K562 (cell line): ENCODE results near the gene KCNK7. TPM values are rescaled to one million over a fixed set of nuclear protein-coding genes. Genes with fewer than 3 reads are reported as not detected.
A peak's percentile ranks its signal among the peaks of the same experiment; 100 is the strongest.

Experiments
- CEBPG ChIP-seq, 3 experiments: fragments of 200-800 bp in 1 of 3; sonication (Bioruptor generic) in 1 of 3; sonication (generic) in 1 of 3; formaldehyde crosslinking in 1 of 3; IDR thresholded peaks in 2 of 3; conservative IDR thresholded peaks in 1 of 3; 2 replicates each; pipeline versions ENCODE4 v1.6.1 to v1.8.0; 2016 to 2022; ENCODE audit warnings: missing compliant biosample characterization in 2 of 3, missing genetic modification characterization in 2 of 3, mild to moderate bottlenecking in 1 of 3, missing genetic modification reagents in 1 of 3
- DLX4 ChIP-seq: fragments of 250-450 bp; sonication (Bioruptor Pico); IDR thresholded peaks from 2 replicates; pipeline ENCODE4 v1.6.1; 2021; ENCODE audit warnings: mild to moderate bottlenecking
- HDAC2 ChIP-seq: fragments of 450-650 bp; IDR thresholded peaks from 2 replicates; pipeline ENCODE4 v1.6.1; 2016; ENCODE audit warnings: mild to moderate bottlenecking
- JUNB ChIP-seq: fragments of 450-650 bp; formaldehyde crosslinking; conservative IDR thresholded peaks from 2 replicates; pipeline ENCODE4 v1.4.0; 2020; ENCODE audit warnings: mild to moderate bottlenecking
- MGA ChIP-seq: fragments of 450-650 bp; IDR thresholded peaks from 2 replicates; pipeline ENCODE4 v1.6.1; 2016; ENCODE audit warnings: mild to moderate bottlenecking, moderate library complexity
- SIN3A ChIP-seq, 2 experiments: fragments of 150-350 bp in 1 of 2; IDR thresholded peaks; 2 replicates each; pipeline ENCODE4 v1.6.1; 2011 to 2016; ENCODE audit warnings: borderline replicate concordance in 2 of 2, low read depth in 2 of 2, low read length in 2 of 2, mild to moderate bottlenecking in 2 of 2, moderate library complexity in 2 of 2; ENCODE audit not compliant: control insufficient read depth in 1 of 2
- TSC22D4 ChIP-seq: fragments of 450-650 bp; IDR thresholded peaks from 2 replicates; pipeline ENCODE4 v1.6.1; 2016; ENCODE audit warnings: missing genetic modification characterization, missing biosample characterization, control low read depth
- ZFP30 ChIP-seq: fragments of 250-450 bp; sonication (Bioruptor Pico); IDR thresholded peaks from 2 replicates; pipeline ENCODE4 v1.8.0; 2022; ENCODE audit warnings: moderate library complexity, mild to moderate bottlenecking, inconsistent platforms, borderline replicate concordance
- ZNF280A ChIP-seq: fragments of 450-650 bp; IDR thresholded peaks from 2 replicates; pipeline ENCODE4 v1.6.1; 2018; ENCODE audit warnings: mild to moderate bottlenecking, low read depth; ENCODE audit not compliant: partially characterized antibody
- ZNF639 ChIP-seq, 2 experiments: fragments of 200-800 bp in 1 of 2; sonication (Bioruptor generic) in 1 of 2; sonication (generic) in 1 of 2; formaldehyde crosslinking in 1 of 2; IDR thresholded peaks in 1 of 2; conservative IDR thresholded peaks in 1 of 2; 2 replicates each; pipeline versions ENCODE4 v1.5.0 to v1.6.1; 2016 to 2020; ENCODE audit warnings: missing compliant biosample characterization in 1 of 2, missing genetic modification characterization in 1 of 2, missing genetic modification reagents in 1 of 2
- polyA plus RNA-seq, 8 experiments: library from polyadenylated mRNA; depleted of rRNA in 4 of 8; stranded (reverse) in 5 of 8; unstranded in 3 of 8; fragments of >200 nt; fragmentation: Nextera tagmentation in 2 of 8; fragmentation: Illumina TruSeq in 1 of 8; extraction: Ambion mirVana in 2 of 8; extraction: Trizol in 1 of 8; gene quantifications; 2 replicates each; pipeline versions ENCODE4 v1.2.1 to v1.2.3, GENCODE V29; 2011 to 2014; ENCODE audit warnings: inconsistent platforms in 1 of 8, missing spikeins in 1 of 8
- total RNA-seq, 7 experiments: library from RNA; depleted of rRNA in 6 of 7; stranded (reverse); fragments of >200 nt in 6 of 7; fragmentation: Illumina TruSeq in 2 of 7; extraction: Trizol in 2 of 7; gene quantifications; 2 replicates each; pipeline versions ENCODE4 v1.2.1 to v1.2.3, GENCODE V29; 2011 to 2021; ENCODE audit warnings: low replicate concordance in 1 of 7

The KCNK7 gene
- total and polyA plus RNA-seq, 9 of the 15 experiments (the other 6 are each of a cell fraction or from before 2014, with no cell fraction given), result 0.07 to 0.40 TPM; not detected in 7

GRCh38 chr11:65615950-65616574 is 20.5 kb upstream of the KCNK7 start (continued):
- TF ChIP-seq ZNF639 (CRISPR knock-in tag; conservative IDR thresholded peaks at IDR 0.05 in 1 of 2, IDR thresholded peaks at IDR 0.05 in 1 of 2) (no peak), HDAC2 (no peak), SIN3A (IDR thresholded peaks at IDR 0.05; ENCODE audit: borderline replicate concordance in 2 of 2, control insufficient read depth in 1 of 2, low read depth in 2 of 2, low read length in 2 of 2) (peak in 1 of 2 experiments; percentile 45; a peak in 1 of 4 replicates), ZNF280A (no peak), CEBPG (CRISPR knock-in tag; IDR thresholded peaks at IDR 0.05) (no peak), CEBPG (tag; conservative IDR thresholded peaks at IDR 0.05 in 1 of 2, IDR thresholded peaks at IDR 0.05 in 1 of 2) (no peak), DLX4 (no peak), ZFP30 (no peak), JUNB (no peak), TSC22D4 (no peak), MGA (no peak)
